Trophoblast cell (in vitro differentiated cells and primary cell): ENCODE measurements around the gene DIO3.

ENCODE experiments used
- DNase-seq, 2 donors: peaks; one replicate each; pipeline ENCODE4 v3.0.0-alpha.2; 2016
- H2AFZ ChIP-seq: 2 replicates; pipeline ENCODE4 v1.6.1; 2013; ENCODE audit warnings: low read length, moderate library complexity, mild to moderate bottlenecking; ENCODE audit not compliant: insufficient read depth, poor library complexity
- H2AK5ac ChIP-seq: 2 replicates; pipeline ENCODE4 v1.6.1; 2013; ENCODE audit warnings: mild to moderate bottlenecking, low read length
- H2BK120ac ChIP-seq: 2 replicates; pipeline ENCODE4 v1.6.1; 2013; ENCODE audit warnings: low read length, mild to moderate bottlenecking, moderate library complexity; ENCODE audit not compliant: insufficient read depth, poor library complexity
- H2BK12ac ChIP-seq: 2 replicates; pipeline ENCODE4 v1.6.1; 2013; ENCODE audit warnings: mild to moderate bottlenecking, low read length, moderate library complexity
- H2BK5ac ChIP-seq: 2 replicates; pipeline ENCODE4 v1.6.1; 2013; ENCODE audit warnings: low read length, low read depth, moderate library complexity, mild to moderate bottlenecking; ENCODE audit not compliant: poor library complexity
- H3K14ac ChIP-seq: 2 replicates; pipeline ENCODE4 v1.6.1; 2013; ENCODE audit warnings: mild to moderate bottlenecking, low read length
- H3K18ac ChIP-seq: 2 replicates; pipeline ENCODE4 v1.6.1; 2013; ENCODE audit warnings: mild to moderate bottlenecking, low read length
- H3K23ac ChIP-seq: 2 replicates; pipeline ENCODE4 v1.6.1; 2013; ENCODE audit warnings: low read length
- H3K27ac ChIP-seq: 2 replicates; pipeline ENCODE4 v1.5.1; 2013; ENCODE audit warnings: low read depth, mild to moderate bottlenecking, inconsistent platforms, low read length, moderate library complexity
- H3K27me3 ChIP-seq: 2 replicates; pipeline ENCODE4 v1.6.1; 2013; ENCODE audit warnings: inconsistent platforms, mild to moderate bottlenecking, low read length, moderate library complexity; ENCODE audit not compliant: insufficient read depth
- H3K36me3 ChIP-seq, 2 experiments: 1 replicate in 1 of 2; 2 replicates in 1 of 2; pipeline ENCODE4 v1.6.1; 2013; ENCODE audit warnings: low read length in 2 of 2, mild to moderate bottlenecking in 2 of 2, moderate library complexity in 1 of 2; ENCODE audit not compliant: insufficient read depth in 2 of 2, control insufficient read depth in 1 of 2
- H3K4ac ChIP-seq: 2 replicates; pipeline ENCODE4 v1.6.1; 2013; ENCODE audit warnings: low read depth, mild to moderate bottlenecking, low read length, moderate library complexity
- H3K4me1 ChIP-seq, 2 experiments: 1 replicate in 1 of 2; 2 replicates in 1 of 2; pipeline ENCODE4 v1.6.1; 2013; ENCODE audit warnings: low read length in 2 of 2, mild to moderate bottlenecking in 2 of 2, moderate library complexity in 1 of 2; ENCODE audit not compliant: insufficient read depth in 2 of 2, control insufficient read depth in 1 of 2
- H3K4me2 ChIP-seq: 2 replicates; pipeline ENCODE4 v1.6.1; 2013; ENCODE audit warnings: inconsistent platforms, mild to moderate bottlenecking, low read length, moderate library complexity
- H3K4me3 ChIP-seq: 2 replicates; pipeline ENCODE4 v1.5.1; 2013; ENCODE audit warnings: mild to moderate bottlenecking, low read depth, low read length, inconsistent platforms
- H3K79me1 ChIP-seq: one replicate; pipeline ENCODE4 v1.6.1; 2013; ENCODE audit warnings: low read length
- H3K79me2 ChIP-seq: 2 replicates; pipeline ENCODE4 v1.6.1; 2013; ENCODE audit warnings: low read length, mild to moderate bottlenecking; ENCODE audit not compliant: control insufficient read depth, insufficient read depth, poor library complexity
- H3K9ac ChIP-seq: 2 replicates; pipeline ENCODE4 v1.6.1; 2013; ENCODE audit warnings: mild to moderate bottlenecking, low read length
- H3K9me3 ChIP-seq: 2 replicates; pipeline ENCODE4 v1.6.1; 2013; ENCODE audit warnings: low read depth, mild to moderate bottlenecking, control low read depth, inconsistent platforms, low read length; ENCODE audit not compliant: insufficient read depth
- H4K12ac ChIP-seq: 2 replicates; pipeline ENCODE4 v1.6.1; 2013; ENCODE audit warnings: low read depth, mild to moderate bottlenecking, low read length, moderate library complexity
- H4K8ac ChIP-seq: 2 replicates; pipeline ENCODE4 v1.6.1; 2013; ENCODE audit warnings: low read depth, mild to moderate bottlenecking, low read length, moderate library complexity
- H4K91ac ChIP-seq: one replicate; pipeline ENCODE4 v1.6.1; 2013; ENCODE audit warnings: low read depth, mild to moderate bottlenecking, low read length, moderate library complexity
- WGBS: extraction: QIAGEN DNeasy Blood & Tissue Kit; methylation state at CpG from one replicate; pipeline ENCODE4 v1.1.7; 2013; ENCODE audit warnings: missing lambda C conversion rate; ENCODE audit not compliant: insufficient read length, insufficient coverage; ENCODE audit errors: extremely low coverage; 5-methylcytosine and 5-hydroxymethylcytosine counted together

Gene DIO3

GRCh38 chr14:101590616-101591015, 29.3 kb downstream of the DIO3 start:
- H2BK5ac ChIP-seq: no peak overlapping the region
- H4K8ac ChIP-seq: no peak overlapping the region
- DNase-seq: no peak
- no peak overlapping the region for H3K14ac ChIP-seq
- no peak overlapping the region for H3K27ac ChIP-seq
- H3K4ac ChIP-seq: no peak overlapping the region
- H2BK120ac ChIP-seq: no peak overlapping the region
- no peaks in the 10 kb centered on the region for H3K79me2 ChIP-seq
- H3K27me3 ChIP-seq: no peaks in the 10 kb centered on the region
- H3K9me3 ChIP-seq: peaks cover 14% of the 10 kb centered on the region
- H3K4me3 ChIP-seq: no peak overlapping the region
- no peak overlapping the region for H3K18ac ChIP-seq
- no peak overlapping the region for H3K23ac ChIP-seq
- H3K4me2 ChIP-seq: no peak overlapping the region
- peaks cover 0 to 7% of the 10 kb centered on the region in 2 experiments for H3K4me1 ChIP-seq
- no peak overlapping the region for H2BK12ac ChIP-seq
- H3K79me1 ChIP-seq: no peaks in the 10 kb centered on the region
- no peak overlapping the region for H4K91ac ChIP-seq
- no CpG with 5 or more reads among the region's 14 CpGs for WGBS
- H3K9ac ChIP-seq: no peak overlapping the region
- H2AK5ac ChIP-seq: no peak overlapping the region
- no peak overlapping the region for H4K12ac ChIP-seq
- no peaks in the 10 kb centered on the region for H3K36me3 ChIP-seq
- H2AFZ ChIP-seq: no peak overlapping the region

DNA sequence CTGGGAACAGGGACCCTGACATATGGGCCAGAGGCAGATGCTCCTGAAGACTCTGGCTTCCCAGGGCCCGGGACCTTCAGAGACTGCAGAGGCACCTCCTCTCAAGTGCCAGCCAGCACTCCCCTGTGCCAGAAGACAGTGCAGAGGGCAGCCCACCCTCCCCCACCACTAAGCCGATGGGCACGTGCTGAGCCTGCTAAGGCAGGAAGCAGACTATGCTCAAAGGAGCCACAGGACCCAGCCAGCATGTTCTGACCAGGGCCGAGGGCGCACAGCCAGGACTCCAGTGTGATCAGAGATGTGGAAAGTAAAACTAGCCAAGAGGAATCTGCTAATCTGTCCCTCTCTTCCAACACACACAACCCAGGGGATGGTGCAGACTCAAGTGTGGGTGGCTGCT, 29.8 kb downstream of the DIO3 start:
- H4K8ac ChIP-seq: no peak overlapping the region
- H3K79me1 ChIP-seq: no peaks in the 10 kb centered on the region
- no peak overlapping the region for H2BK120ac ChIP-seq
- H3K4me3 ChIP-seq: no peak overlapping the region
- no peak overlapping the region for H3K18ac ChIP-seq
- no peak overlapping the region for H3K4me2 ChIP-seq
- H3K9me3 ChIP-seq: peaks cover 19% of the 10 kb centered on the region
- H3K4me1 ChIP-seq: peaks cover 0 to 7% of the 10 kb centered on the region in 2 experiments
- no peak overlapping the region for H3K23ac ChIP-seq
- no peaks in the 10 kb centered on the region for H3K36me3 ChIP-seq
- no peaks in the 10 kb centered on the region for H3K79me2 ChIP-seq
- no peak overlapping the region for H2AK5ac ChIP-seq
- no peak overlapping the region for H3K4ac ChIP-seq
- no peak overlapping the region for H3K9ac ChIP-seq
- H2AFZ ChIP-seq: no peak overlapping the region
- H4K12ac ChIP-seq: no peak overlapping the region
- no peaks in the 10 kb centered on the region for H3K27me3 ChIP-seq
- no peak overlapping the region for H3K27ac ChIP-seq
- no peak overlapping the region for H4K91ac ChIP-seq
- no peak for DNase-seq
- H2BK5ac ChIP-seq: no peak overlapping the region
- H2BK12ac ChIP-seq: no peak overlapping the region
- H3K14ac ChIP-seq: no peak overlapping the region
- WGBS: no CpG with 5 or more reads among the region's 5 CpGs

DNA sequence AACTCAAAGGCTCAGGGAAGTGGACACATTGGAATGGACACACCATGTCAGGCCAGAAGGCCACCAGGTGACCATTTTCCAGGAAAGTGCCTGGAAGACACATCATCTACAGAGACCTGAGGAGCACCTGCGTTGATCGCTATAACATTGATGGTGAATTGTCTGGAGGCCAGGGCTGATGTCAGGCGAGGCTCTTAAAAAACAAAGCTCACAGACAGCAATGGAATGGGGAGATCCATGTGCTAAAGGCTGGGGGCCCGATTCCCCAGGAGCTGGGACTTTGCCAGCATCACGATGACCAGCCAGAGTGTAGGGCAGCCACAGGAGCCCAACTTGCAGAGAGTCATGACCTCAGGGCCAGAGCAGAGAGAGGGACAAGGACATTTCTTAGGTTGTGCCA, 30.3 kb downstream of the DIO3 start:
- H3K4ac ChIP-seq: no peak overlapping the region
- no peak overlapping the region for H4K12ac ChIP-seq
- H3K4me1 ChIP-seq: peaks cover 0 to 7% of the 10 kb centered on the region in 2 experiments
- H3K27ac ChIP-seq: no peak overlapping the region
- H3K79me1 ChIP-seq: no peaks in the 10 kb centered on the region
- H2BK12ac ChIP-seq: no peak overlapping the region
- WGBS: no CpG with 5 or more reads among the region's 5 CpGs
- H3K4me2 ChIP-seq: no peak overlapping the region
- no peak overlapping the region for H3K4me3 ChIP-seq
- H3K27me3 ChIP-seq: no peaks in the 10 kb centered on the region
- H3K9ac ChIP-seq: no peak overlapping the region
- H3K9me3 ChIP-seq: peaks cover 23% of the 10 kb centered on the region
- H3K79me2 ChIP-seq: no peaks in the 10 kb centered on the region
- no peak overlapping the region for H3K23ac ChIP-seq
- H3K36me3 ChIP-seq: no peaks in the 10 kb centered on the region
- H4K8ac ChIP-seq: no peak overlapping the region
- H2BK120ac ChIP-seq: no peak overlapping the region
- no peak overlapping the region for H4K91ac ChIP-seq
- H2BK5ac ChIP-seq: no peak overlapping the region
- DNase-seq: no peak
- no peak overlapping the region for H3K14ac ChIP-seq
- H2AFZ ChIP-seq: no peak overlapping the region
- no peak overlapping the region for H3K18ac ChIP-seq
- no peak overlapping the region for H2AK5ac ChIP-seq

DNA sequence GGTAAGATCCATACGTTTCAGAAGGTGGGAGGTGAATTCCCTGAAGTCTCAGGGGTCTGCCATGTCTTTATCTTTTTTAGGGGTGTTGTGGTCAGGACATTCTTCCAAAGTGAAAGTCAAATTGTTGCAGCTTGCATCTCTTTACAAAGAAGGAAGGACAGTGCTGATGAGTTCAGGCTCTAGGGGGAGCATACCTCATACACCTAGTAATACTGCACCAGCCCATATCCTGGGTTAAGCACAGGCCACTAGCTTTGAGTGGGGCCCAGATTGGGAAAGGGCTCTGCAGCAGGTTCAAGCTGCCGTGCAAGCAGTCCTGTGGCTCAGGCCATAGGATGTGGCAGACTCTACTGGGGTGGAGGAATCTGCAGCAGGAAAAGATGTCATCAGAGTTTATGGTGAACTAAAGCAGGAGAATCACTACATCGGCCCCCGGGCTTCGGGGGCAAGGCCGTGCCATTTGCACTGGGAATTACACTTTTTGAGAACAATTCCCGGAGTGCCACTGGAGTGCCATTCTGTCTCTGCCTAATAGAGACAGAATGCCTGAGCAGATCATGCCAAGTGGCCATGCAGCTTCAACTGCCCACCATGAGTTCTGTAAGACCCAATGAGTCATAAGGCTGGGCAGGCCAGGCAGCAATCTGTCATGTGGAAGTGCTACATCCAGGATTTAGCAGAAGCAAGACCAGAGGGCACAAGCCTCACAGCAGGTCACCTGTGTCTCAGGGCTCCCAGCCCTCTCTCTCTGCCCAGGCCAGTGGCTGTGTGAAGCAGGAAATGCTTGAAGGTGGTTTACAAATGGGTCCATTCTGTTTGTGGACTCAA, 32.3 kb downstream of the DIO3 start:
- H3K9ac ChIP-seq: no peak overlapping the region
- no peaks in the 10 kb centered on the region for H3K79me1 ChIP-seq
- no peak overlapping the region for H2AFZ ChIP-seq
- no peak overlapping the region for H3K14ac ChIP-seq
- no peak overlapping the region for H4K8ac ChIP-seq
- no peak overlapping the region for H3K18ac ChIP-seq
- H3K27me3 ChIP-seq: no peaks in the 10 kb centered on the region
- no peaks in the 10 kb centered on the region for H3K79me2 ChIP-seq
- H3K27ac ChIP-seq: no peak overlapping the region
- H3K23ac ChIP-seq: no peak overlapping the region
- no peak overlapping the region for H2BK5ac ChIP-seq
- H3K4me3 ChIP-seq: no peak overlapping the region
- no peak for DNase-seq
- no peaks in the 10 kb centered on the region for H3K36me3 ChIP-seq
- no peak overlapping the region for H4K12ac ChIP-seq
- no peak overlapping the region for H3K4me2 ChIP-seq
- peaks cover 30% of the 10 kb centered on the region for H3K9me3 ChIP-seq
- H2AK5ac ChIP-seq: no peak overlapping the region
- no peak overlapping the region for H3K4ac ChIP-seq
- peaks cover 0 to 5% of the 10 kb centered on the region in 2 experiments for H3K4me1 ChIP-seq
- WGBS: no CpG with 5 or more reads among the region's 7 CpGs
- no peak overlapping the region for H2BK12ac ChIP-seq
- no peak overlapping the region for H4K91ac ChIP-seq
- no peak overlapping the region for H2BK120ac ChIP-seq
